Liver (tissue), 9 donors: ENCODE data around the gene GFY. TPM values are rescaled to one million over a fixed set of nuclear protein-coding genes. Genes with fewer than 3 reads are reported as not detected.

Source experiments
- DNase-seq: peaks from one replicate; pipeline ENCODE4 v3.0.0-alpha.2; 2017; ENCODE audit warnings: low spot score
- H3K27ac ChIP-seq, 2 donors: one replicate each; pipeline ENCODE4 v1.7.0; 2013; ENCODE audit warnings: inconsistent platforms in 2 of 2, low read length in 2 of 2, control low read depth in 1 of 2, low read depth in 1 of 2, mild to moderate bottlenecking in 1 of 2
- H3K27me3 ChIP-seq, 4 donors: one replicate each; pipeline versions ENCODE4 v1.6.1 to v1.7.0; 2013; ENCODE audit warnings: low read length in 3 of 4, inconsistent platforms in 1 of 4, mild to moderate bottlenecking in 1 of 4, moderate library complexity in 1 of 4; ENCODE audit not compliant: control insufficient read depth in 4 of 4, insufficient read depth in 4 of 4
- H3K36me3 ChIP-seq, 4 donors: one replicate each; pipeline versions ENCODE4 v1.6.1 to v1.7.0; 2013; ENCODE audit warnings: low read length in 3 of 4, mild to moderate bottlenecking in 3 of 4, low read depth in 1 of 4, moderate library complexity in 1 of 4; ENCODE audit not compliant: control insufficient read depth in 4 of 4, insufficient read depth in 3 of 4
- H3K4me1 ChIP-seq, 4 donors: one replicate each; pipeline versions ENCODE4 v1.6.1 to v1.7.0; 2013; ENCODE audit warnings: low read length in 3 of 4, mild to moderate bottlenecking in 3 of 4, moderate library complexity in 1 of 4; ENCODE audit not compliant: control insufficient read depth in 4 of 4, insufficient read depth in 4 of 4
- H3K4me3 ChIP-seq, 3 donors: one replicate each; pipeline versions ENCODE4 v1.6.1 to v1.7.0; 2013; ENCODE audit warnings: low read length in 3 of 3, control low read depth in 1 of 3, low read depth in 1 of 3, mild to moderate bottlenecking in 1 of 3
- H3K9ac ChIP-seq, 2 donors: one replicate each; pipeline ENCODE4 v1.7.0; 2013; ENCODE audit warnings: low read length in 2 of 2, mild to moderate bottlenecking in 2 of 2, moderate library complexity in 2 of 2, control low read depth in 1 of 2, low read depth in 1 of 2
- H3K9me3 ChIP-seq, 4 donors: one replicate each; pipeline versions ENCODE4 v1.6.1 to v1.7.0; 2013; ENCODE audit warnings: low read length in 3 of 4; ENCODE audit not compliant: control insufficient read depth in 4 of 4
- CTCF ChIP-seq: fragments of 150-350 bp; IDR thresholded peaks from 2 replicates; pipeline ENCODE4 v1.5.1; 2017; ENCODE audit warnings: improper control_type of control experiment, low read depth, low read length; ENCODE audit not compliant: missing input control
- EGR1 ChIP-seq, 2 donors: IDR thresholded peaks; 2 replicates each; pipeline ENCODE4 v1.6.1; 2016 to 2018; ENCODE audit warnings: antibody characterized with exemption in 2 of 2, low read depth in 2 of 2
- FOXA1 ChIP-seq: IDR thresholded peaks from 2 replicates; pipeline ENCODE4 v1.6.1; 2016; ENCODE audit warnings: antibody characterized with exemption
- FOXA2 ChIP-seq: IDR thresholded peaks from 2 replicates; pipeline ENCODE4 v1.6.1; 2016; ENCODE audit warnings: antibody characterized with exemption
- GABPA ChIP-seq, 2 donors: IDR thresholded peaks in 1 of 2; conservative IDR thresholded peaks in 1 of 2; 2 replicates each; pipeline ENCODE4 v1.6.1; 2016; ENCODE audit warnings: antibody characterized with exemption in 2 of 2, mild to moderate bottlenecking in 1 of 2, moderate library complexity in 1 of 2
- HNF4A ChIP-seq, 2 donors: conservative IDR thresholded peaks; 2 replicates each; pipeline ENCODE4 v1.6.1; 2016; ENCODE audit warnings: antibody characterized with exemption in 2 of 2, mild to moderate bottlenecking in 2 of 2
- HNF4G ChIP-seq: IDR thresholded peaks from 2 replicates; pipeline ENCODE4 v1.6.1; 2016; ENCODE audit warnings: antibody characterized with exemption
- JUND ChIP-seq, 2 donors: IDR thresholded peaks; 2 replicates each; pipeline ENCODE4 v1.6.1; 2016; ENCODE audit warnings: antibody characterized with exemption in 2 of 2
- MAX ChIP-seq: IDR thresholded peaks from 2 replicates; pipeline ENCODE4 v1.6.1; 2016; ENCODE audit warnings: antibody characterized with exemption
- NR2F2 ChIP-seq: IDR thresholded peaks from 2 replicates; pipeline ENCODE4 v1.6.1; 2016; ENCODE audit warnings: antibody characterized with exemption
- RAD21 ChIP-seq, 2 donors: IDR thresholded peaks; 2 replicates each; pipeline ENCODE4 v1.6.1; 2016; ENCODE audit warnings: antibody characterized with exemption in 2 of 2, mild to moderate bottlenecking in 2 of 2
- REST ChIP-seq: IDR thresholded peaks from 2 replicates; pipeline ENCODE4 v1.6.1; 2016; ENCODE audit warnings: antibody characterized with exemption, mild to moderate bottlenecking
- RXRA ChIP-seq, 2 donors: IDR thresholded peaks; 2 replicates each; pipeline ENCODE4 v1.6.1; 2017 to 2018; ENCODE audit warnings: antibody characterized with exemption in 2 of 2, mild to moderate bottlenecking in 1 of 2
- SP1 ChIP-seq: IDR thresholded peaks from 2 replicates; pipeline ENCODE4 v1.6.1; 2018; ENCODE audit warnings: antibody characterized with exemption, mild to moderate bottlenecking
- TAF1 ChIP-seq: conservative IDR thresholded peaks from 2 replicates; pipeline ENCODE4 v1.6.1; 2016; ENCODE audit warnings: antibody characterized with exemption, mild to moderate bottlenecking
- YY1 ChIP-seq: IDR thresholded peaks from 2 replicates; pipeline ENCODE4 v1.6.1; 2016; ENCODE audit warnings: antibody characterized with exemption, mild to moderate bottlenecking
- ZBTB33 ChIP-seq: IDR thresholded peaks from 2 replicates; pipeline ENCODE4 v1.6.1; 2016; ENCODE audit warnings: antibody characterized with exemption
- WGBS: extraction: QIAGEN DNeasy Blood & Tissue Kit; methylation state at CpG from one replicate; pipeline ENCODE4 v1.1.7; 2013; 5-methylcytosine and 5-hydroxymethylcytosine counted together
- polyA plus RNA-seq, 2 donors: library from polyadenylated mRNA; stranded (reverse) in 1 of 2; unstranded in 1 of 2; fragments of 200-250 nt in 1 of 2; fragments of >200 nt in 1 of 2; fragmentation: Nextera tagmentation in 1 of 2; extraction: Ambion mirVana in 1 of 2; gene quantifications; one replicate each; pipeline versions ENCODE4 v1.2.1 to v1.2.3, GENCODE V29; 2013 to 2015
- total RNA-seq, 2 donors: library from RNA; depleted of rRNA; stranded (reverse); fragments of >200 nt; gene quantifications; one replicate each; pipeline ENCODE4 v1.2.3, GENCODE V29; 2014
- donor health status: healthy.
- donor health status: healthy.
- donor health status: healthy.
- donor health status: healthy.
- donor health status: healthy.

Gene GFY
- total and polyA plus RNA-seq, 4 donors: not detected

GRCh38 chr19:49427339-49427738 lies 2.2 kb downstream of the GFY start:
- Histone ChIP-seq H3K27me3 (peaks cover 4 to 29% (median 21%) of the 10 kb centered on the region in 4 donors), H3K4me1 (peaks cover 3 to 9% (median 5%) of the 10 kb centered on the region in 4 donors), H3K9me3 (peaks cover 0 to 2% (median 0%) of the 10 kb centered on the region in 4 donors), H3K4me3 (no peak overlapping the region), H3K36me3 (no peaks in the 10 kb centered on the region), H3K27ac (no peak overlapping the region), H3K9ac (no peak overlapping the region)
- TF ChIP-seq EGR1 (IDR thresholded peaks at IDR 0.05; ENCODE audit: low read depth in 2 of 2) (no peak), FOXA1 (no peak), YY1 (no peak), ZBTB33 (no peak), HNF4A (conservative IDR thresholded peaks at IDR 0.05) (no peak), MAX (no peak), SP1 (no peak), NR2F2 (no peak), JUND (IDR thresholded peaks at IDR 0.05) (no peak), REST (no peak), TAF1 (no peak), CTCF (no peak), FOXA2 (no peak), HNF4G (no peak), GABPA (IDR thresholded peaks at IDR 0.05 in 1 of 2, conservative IDR thresholded peaks at IDR 0.05 in 1 of 2) (no peak)
- DNase-seq: no peak
- 40% methylated on average over 12 of the region's 12 CpGs for WGBS

- no peak for TF ChIP-seq MAX
- TF ChIP-seq YY1: no peak
- TF ChIP-seq RAD21 (IDR thresholded peaks at IDR 0.05): no peak
- TF ChIP-seq EGR1 (IDR thresholded peaks at IDR 0.05; ENCODE audit: low read depth in 2 of 2): no peak
- no peak for TF ChIP-seq CTCF
- no peak for TF ChIP-seq GABPA (IDR thresholded peaks at IDR 0.05 in 1 of 2, conservative IDR thresholded peaks at IDR 0.05 in 1 of 2)
- TF ChIP-seq HNF4A (conservative IDR thresholded peaks at IDR 0.05): no peak
- TF ChIP-seq RXRA (IDR thresholded peaks at IDR 0.05): no peak
- TF ChIP-seq HNF4G: no peak
- TF ChIP-seq JUND (IDR thresholded peaks at IDR 0.05): no peak
- no peak for TF ChIP-seq FOXA2
- TF ChIP-seq SP1: no peak
- TF ChIP-seq TAF1: no peak
- TF ChIP-seq NR2F2: no peak
- 3% methylated on average over 45 of the region's 45 CpGs for WGBS
- DNase-seq: no peak
- Histone ChIP-seq H3K4me3 (no peak overlapping the region), H3K27me3 (peaks cover 0 to 26% (median 20%) of the 10 kb centered on the region in 4 donors), H3K9me3 (peaks cover 0 to 2% (median 0%) of the 10 kb centered on the region in 4 donors), H3K36me3 (no peaks in the 10 kb centered on the region), H3K9ac (no peak overlapping the region), H3K27ac (no peak overlapping the region), H3K4me1 (peaks cover 0 to 3% (median 1%) of the 10 kb centered on the region in 4 donors)
Measured at GRCh38 chr19:49427855-49428546, 2.8 kb downstream of the GFY start.
